Common myeloid progenitor, CD34-positive (primary cell): Measurements from ENCODE around the gene KCNT1.

Experiments
- CTCF ChIA-PET: fragments of 350-600 bp; sonication (Branson Sonifier 250); formaldehyde crosslinking; loops from one replicate; lab custom pipeline; 2021; ENCODE audit warnings: antibody characterized with exemption; lab: Charles Lee
- POLR2A ChIA-PET: fragments of 350-600 bp; sonication (Branson Sonifier 250); formaldehyde crosslinking; loops from one replicate; lab custom pipeline; 2021; ENCODE audit warnings: antibody characterized with exemption; lab: Charles Lee
- DNase-seq, 3 donors: peaks; one replicate each; pipeline versions ENCODE4 v3.0.0 to v3.0.0-alpha.2; 2013
- H3K27ac ChIP-seq, 2 experiments: 1 replicate in 1 of 2; 2 replicates in 1 of 2; pipeline ENCODE4 v1.7.0; 2013; ENCODE audit warnings: inconsistent platforms in 2 of 2, low read length in 2 of 2, mild to moderate bottlenecking in 2 of 2, low read depth in 1 of 2, moderate library complexity in 1 of 2; ENCODE audit not compliant: severe bottlenecking in 2 of 2, insufficient read depth in 1 of 2, poor library complexity in 1 of 2
- H3K27me3 ChIP-seq, 5 experiments: replicated peaks in 2 of 5; 1 replicate in 3 of 5; 2 replicates in 2 of 5; pipeline versions ENCODE4 v1.6.1 to v1.7.0; 2013; ENCODE audit warnings: low read length in 4 of 5, mild to moderate bottlenecking in 2 of 5, moderate library complexity in 2 of 5, inconsistent platforms in 1 of 5; ENCODE audit not compliant: insufficient read depth in 5 of 5, control insufficient read depth in 4 of 5
- H3K36me3 ChIP-seq, 4 experiments: 1 replicate in 2 of 4; 2 replicates in 2 of 4; pipeline versions ENCODE4 v1.6.1 to v1.7.0; 2013; ENCODE audit warnings: low read length in 3 of 4, control low read depth in 1 of 4, mild to moderate bottlenecking in 1 of 4; ENCODE audit not compliant: control insufficient read depth in 4 of 4, insufficient read depth in 4 of 4
- H3K4me1 ChIP-seq, 4 experiments: 1 replicate in 3 of 4; 2 replicates in 1 of 4; pipeline versions ENCODE4 v1.6.1 to v1.7.1; 2013; ENCODE audit warnings: low read length in 3 of 4, mild to moderate bottlenecking in 3 of 4, control low read depth in 1 of 4, inconsistent platforms in 1 of 4, moderate library complexity in 1 of 4; ENCODE audit not compliant: control insufficient read depth in 4 of 4, insufficient read depth in 4 of 4; ENCODE audit errors: control extremely low read depth in 1 of 4
- H3K4me3 ChIP-seq, 7 experiments: 1 replicate in 4 of 7; 2 replicates in 3 of 7; pipeline versions ENCODE4 v1.5.1 to v1.7.0; 2013; ENCODE audit warnings: mild to moderate bottlenecking in 7 of 7, low read length in 6 of 7, moderate library complexity in 6 of 7, inconsistent platforms in 2 of 7, low read depth in 2 of 7, control low read depth in 1 of 7; ENCODE audit not compliant: insufficient read depth in 4 of 7, control insufficient read depth in 1 of 7; ENCODE audit errors: extremely low read depth in 1 of 7
- H3K9me3 ChIP-seq, 5 experiments: 1 replicate in 4 of 5; 2 replicates in 1 of 5; pipeline versions ENCODE4 v1.6.1 to v1.7.1; 2013; ENCODE audit warnings: low read length in 4 of 5, mild to moderate bottlenecking in 2 of 5, inconsistent platforms in 1 of 5, low read depth in 1 of 5, moderate library complexity in 1 of 5; ENCODE audit not compliant: control insufficient read depth in 4 of 5, insufficient read depth in 2 of 5; ENCODE audit errors: control extremely low read depth in 1 of 5
- WGBS: methylation state at CpG from one replicate; pipeline ENCODE4 v1.1.5; 2013; ENCODE audit not compliant: insufficient coverage; 5-methylcytosine and 5-hydroxymethylcytosine counted together

KCNT1 gene

GRCh38 chr9:135819905-135820304, 117.9 kb downstream of the KCNT1 start:
- Histone ChIP-seq H3K4me3 (no peak overlapping the region), H3K36me3 (peaks cover 20 to 87% (median 69%) of the 10 kb centered on the region in 4 experiments), H3K27ac (no peak overlapping the region), H3K9me3 (no peaks in the 10 kb centered on the region), H3K27me3 (no peaks in the 10 kb centered on the region), H3K4me1 (no peaks in the 10 kb centered on the region)
- DNase-seq = no peak
- CTCF ChIA-PET = no interaction called here
- WGBS = 97% methylated on average over 9 of the region's 13 CpGs
- POLR2A ChIA-PET = no interaction called here

DNA sequence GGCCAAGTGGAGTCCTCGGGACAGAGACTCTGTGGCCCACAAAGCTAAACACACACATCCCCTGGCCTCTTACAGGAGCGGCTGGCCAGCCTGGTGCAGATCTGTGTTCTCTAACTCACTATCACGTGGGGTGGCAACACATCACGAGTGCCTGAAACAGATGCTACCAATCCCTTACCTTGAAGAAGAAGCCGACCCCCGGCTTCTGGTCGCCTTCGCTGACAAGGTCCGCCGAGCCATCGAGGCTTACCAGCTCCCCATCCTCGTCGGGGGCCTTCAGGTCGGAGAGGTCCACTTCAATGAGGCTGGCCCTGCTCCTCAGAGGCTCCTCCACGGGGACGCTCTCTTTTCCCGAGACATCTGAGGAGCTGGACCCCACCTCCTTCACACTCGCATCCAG, 118.7 kb downstream of the KCNT1 start:
- Histone ChIP-seq H3K4me1 (no peaks in the 10 kb centered on the region), H3K36me3 (peaks cover 20 to 83% (median 68%) of the 10 kb centered on the region in 4 experiments), H3K27me3 (no peaks in the 10 kb centered on the region), H3K9me3 (no peaks in the 10 kb centered on the region), H3K27ac (no peak overlapping the region), H3K4me3 (no peak overlapping the region)
- POLR2A ChIA-PET = no interaction called here
- CTCF ChIA-PET = no interaction called here
- 96% methylated on average over 18 of the region's 18 CpGs for WGBS
- DNase-seq = no peak

DNA sequence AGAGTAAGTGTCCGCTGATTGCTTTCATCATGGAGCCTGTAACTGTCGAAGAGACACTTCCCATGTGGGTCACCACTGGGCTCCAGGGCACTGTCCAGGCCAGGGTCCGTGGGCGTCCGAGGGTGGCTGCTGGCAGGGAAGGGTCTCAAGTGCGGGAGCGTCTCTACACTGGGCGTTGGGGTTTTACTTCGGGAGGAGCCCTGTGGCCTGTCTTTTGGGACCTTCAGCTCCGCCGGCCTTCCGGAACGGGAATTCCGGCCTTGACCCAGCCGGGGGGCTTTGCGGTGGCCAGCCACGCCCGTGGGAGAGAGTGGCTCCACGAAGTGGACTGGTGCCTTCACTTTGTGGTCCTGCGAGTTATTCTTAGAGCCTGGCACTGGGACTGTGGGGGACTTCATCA, 119.1 kb downstream of the KCNT1 start:
- 99% methylated on average over 18 of the region's 20 CpGs for WGBS
- Histone ChIP-seq H3K4me1 (no peaks in the 10 kb centered on the region), H3K4me3 (no peak overlapping the region), H3K9me3 (no peaks in the 10 kb centered on the region), H3K27ac (no peak overlapping the region), H3K36me3 (peaks cover 23 to 82% (median 68%) of the 10 kb centered on the region in 4 experiments), H3K27me3 (no peaks in the 10 kb centered on the region)
- ChIA-PET CTCF (no interaction called here), POLR2A (no interaction called here)
- no peak for DNase-seq

GRCh38 chr9:135821733-135822373, 119.9 kb downstream of the KCNT1 start:
- 94% methylated on average over 27 of the region's 27 CpGs for WGBS

DNA sequence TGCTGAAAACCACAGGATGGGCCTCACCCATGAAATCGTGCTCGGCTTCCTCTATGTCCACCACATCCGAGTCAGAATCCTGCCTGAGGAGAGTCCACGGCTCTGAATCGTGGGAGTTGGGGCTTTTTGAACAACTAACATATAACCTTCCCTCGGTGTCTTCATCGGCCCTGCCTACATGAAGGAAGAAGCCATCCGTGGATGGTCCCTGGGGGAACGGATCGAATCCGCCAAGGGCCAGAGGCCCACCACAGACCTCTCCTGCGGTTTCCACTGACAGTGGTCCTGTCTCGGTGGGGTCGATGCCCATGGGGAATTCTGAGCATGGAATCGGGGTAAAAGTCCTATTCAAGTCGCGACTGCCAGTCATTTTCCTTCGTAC, 120.4 kb downstream of the KCNT1 start:
- Histone ChIP-seq H3K27ac (no peak overlapping the region), H3K27me3 (no peaks in the 10 kb centered on the region), H3K9me3 (no peaks in the 10 kb centered on the region), H3K4me3 (no peak overlapping the region), H3K4me1 (no peaks in the 10 kb centered on the region), H3K36me3 (peaks cover 18 to 78% (median 58%) of the 10 kb centered on the region in 4 experiments)
- POLR2A ChIA-PET = no interaction called here
- DNase-seq = no peak
- 96% methylated on average over 14 of the region's 18 CpGs for WGBS
- CTCF ChIA-PET = no interaction called here

More at GRCh38 chr9:135821733-135822373, 119.9 kb downstream of the KCNT1 start:
- no peak overlapping the region for H3K4me3 ChIP-seq
- no peaks in the 10 kb centered on the region for H3K4me1 ChIP-seq
- no peak overlapping the region for H3K27ac ChIP-seq
- no peak for DNase-seq
- H3K9me3 ChIP-seq = no peaks in the 10 kb centered on the region
- CTCF ChIA-PET = no interaction called here
- no peaks in the 10 kb centered on the region for H3K27me3 ChIP-seq
- H3K36me3 ChIP-seq = peaks cover 19 to 79% (median 60%) of the 10 kb centered on the region in 4 experiments
- POLR2A ChIA-PET = no interaction called here

GRCh38 chr9:135823036-135823435, 121.1 kb downstream of the KCNT1 start:
- Histone ChIP-seq H3K4me3 (no peak overlapping the region), H3K36me3 (peaks cover 22 to 74% (median 54%) of the 10 kb centered on the region in 4 experiments), H3K27ac (no peak overlapping the region), H3K27me3 (no peaks in the 10 kb centered on the region), H3K4me1 (no peaks in the 10 kb centered on the region), H3K9me3 (no peaks in the 10 kb centered on the region)
- ChIA-PET POLR2A (no interaction called here), CTCF (no interaction called here)
- DNase-seq = no peak
- WGBS = 96% methylated on average over 9 of the region's 12 CpGs

- no peaks in the 10 kb centered on the region for H3K4me1 ChIP-seq
- no peaks in the 10 kb centered on the region for H3K27me3 ChIP-seq
- H3K27ac ChIP-seq = no peak overlapping the region
- no peak for DNase-seq
- peaks cover 2 to 10% (median 4%) of the 10 kb centered on the region in 5 experiments for H3K9me3 ChIP-seq
- ChIA-PET CTCF (no interaction called here), POLR2A (no interaction called here)
- 98% methylated on average over 21 of the region's 25 CpGs for WGBS
- no peak overlapping the region for H3K4me3 ChIP-seq
- H3K36me3 ChIP-seq = peaks cover 24 to 61% (median 38%) of the 10 kb centered on the region in 4 experiments
Observed at GRCh38 chr9:135825435-135826187, 123.6 kb downstream of the KCNT1 start.
